Measurements from ENCODE around the gene GRB14.

GRB14 gene

GRCh38 chr2:164447660-164448059 lies 173.6 kb downstream of the GRB14 start:
- no peak overlapping the region for H3K4me3 ChIP-seq (ENCODE audit: control insufficient read depth, low read depth, low read length)
- no peak for TF ChIP-seq CTCF (IDR thresholded peaks at IDR 0.05; ENCODE audit: control insufficient read depth, insufficient read depth, low read depth, low read length, missing control alignments)
- DNase-seq (ENCODE audit: low read depth), result no peak
